Inflammatory macrophage treated with lipopolysaccharide for 4 hours (primary cell): ENCODE data around the gene POP4.

Experiments used
- DNase-seq: peaks from one replicate; pipeline ENCODE4 v3.0.0-alpha.2; 2020

Gene POP4

GRCh38 chr19:29577649-29577963 is 28.5 kb upstream of the POP4 start:
- DNase-seq, result no peak

DNA sequence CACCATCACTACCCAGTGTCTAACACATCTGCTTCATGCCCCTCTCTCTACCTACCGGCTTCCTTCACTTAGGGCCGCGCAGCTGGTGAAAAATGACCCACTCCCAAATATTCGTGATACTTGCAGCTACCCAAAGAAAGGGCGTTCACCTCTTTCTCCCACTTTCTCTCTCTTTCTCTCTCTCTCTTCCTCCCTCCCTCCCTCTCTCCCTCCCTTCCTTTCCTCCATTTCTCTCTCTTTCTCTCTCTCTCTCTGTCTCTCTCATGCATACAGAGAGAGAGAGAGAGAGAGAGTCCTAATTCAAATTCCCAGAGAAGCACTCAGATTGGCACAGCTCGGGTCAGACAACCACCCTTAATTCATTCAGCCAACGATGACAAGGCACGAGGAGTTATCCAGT is 27.7 kb upstream of the POP4 start:
- DNase-seq, result no peak

DNA sequence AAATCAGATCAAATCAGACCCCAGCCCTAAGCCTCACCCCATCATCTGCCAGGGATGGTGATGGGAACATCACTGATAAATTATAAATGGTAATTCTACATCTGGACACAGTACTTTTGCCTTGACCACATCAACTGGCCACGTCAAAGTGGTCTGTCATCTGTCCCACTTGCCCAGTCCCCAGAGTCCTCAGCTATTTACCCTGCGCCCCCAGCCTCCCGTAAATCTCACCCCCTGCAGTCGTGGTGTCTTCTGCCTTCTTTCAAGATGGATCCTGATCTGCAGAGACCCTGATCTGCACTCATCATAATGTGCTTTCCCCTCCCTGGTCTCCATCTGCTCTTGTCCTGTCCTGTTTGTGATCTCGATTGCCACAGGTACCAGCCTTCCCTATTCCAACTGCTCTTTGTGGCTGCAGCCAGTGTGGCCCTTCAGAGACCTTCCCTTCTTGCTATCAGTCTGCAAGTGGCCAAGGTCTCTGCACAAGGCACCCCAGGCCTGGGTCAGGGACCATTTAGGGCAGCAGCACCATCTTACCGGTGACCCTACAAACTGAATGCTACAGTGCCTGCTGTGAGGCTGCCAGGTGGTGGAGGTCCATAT is 26.7 kb upstream of the POP4 start:
- no peak for DNase-seq

DNA sequence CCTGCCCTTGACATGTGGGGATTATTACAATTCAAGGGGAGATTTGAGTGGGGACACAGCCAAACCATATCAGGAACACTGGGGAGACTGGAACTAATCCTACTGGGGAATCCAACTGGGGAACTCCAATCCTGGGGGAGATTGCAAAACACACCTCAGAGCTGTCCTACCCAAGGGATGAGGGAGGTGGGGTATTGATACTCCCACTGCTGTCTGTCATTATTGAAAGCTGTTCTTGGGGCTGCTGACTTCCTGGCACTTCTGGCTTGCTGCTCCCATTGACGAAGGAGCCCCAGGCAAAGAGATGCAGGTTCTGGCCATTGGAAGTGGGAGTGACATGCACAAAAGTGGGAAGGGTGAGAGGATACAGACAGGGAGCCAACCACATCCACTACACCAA is 24.7 kb upstream of the POP4 start:
- no peak for DNase-seq

- DNase-seq, result no peak
These were observed 22.7 kb upstream of the POP4 start for GRCh38 chr19:29583196-29583999.

GRCh38 chr19:29586401-29586800 is 19.7 kb upstream of the POP4 start:
- no peak for DNase-seq

DNA sequence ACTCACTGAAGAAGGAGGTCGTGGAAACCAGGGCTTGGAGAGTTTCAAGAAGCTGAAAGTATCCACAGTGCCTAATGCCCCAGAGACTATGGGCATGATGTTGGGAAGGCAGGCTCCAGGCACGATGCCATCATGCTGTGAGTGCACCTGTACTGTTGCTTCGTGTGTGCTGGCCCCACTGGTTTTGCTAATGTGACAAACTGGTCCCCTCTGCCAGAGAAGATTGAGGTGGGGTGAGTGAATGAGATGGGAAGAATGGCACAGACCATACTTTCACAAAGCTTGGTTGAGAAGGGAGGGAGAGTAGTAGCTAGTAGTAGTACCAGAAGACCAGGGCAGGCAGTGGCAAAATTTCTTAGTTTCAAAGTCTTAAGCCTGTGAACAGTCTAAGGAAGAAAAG is 19.0 kb upstream of the POP4 start:
- no peak for DNase-seq

DNA sequence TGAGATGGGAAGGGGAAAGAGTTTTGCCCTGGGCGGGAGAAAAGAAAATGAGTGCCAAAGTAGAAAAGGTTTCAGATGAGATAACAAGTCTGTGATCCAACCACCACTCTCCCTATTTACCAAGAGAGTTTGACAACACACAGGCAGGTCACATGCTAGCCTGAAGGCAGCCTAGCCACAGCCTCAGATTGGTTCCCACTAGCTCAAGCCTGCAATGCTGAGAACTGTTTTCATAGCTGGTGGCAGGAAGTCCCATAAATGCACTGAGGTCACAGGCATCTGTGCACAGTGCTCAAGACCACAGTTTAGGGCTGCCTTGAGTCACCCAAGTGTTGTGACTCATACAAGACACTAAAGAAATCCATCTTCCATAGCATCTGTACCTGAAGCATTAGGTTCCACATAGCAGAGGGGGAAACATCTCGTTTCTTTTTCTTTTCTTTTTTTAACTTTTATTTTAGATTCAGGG is 18.5 kb upstream of the POP4 start:
- DNase-seq, result peak; percentile 11

GRCh38 chr19:29588095-29588494 is 18.0 kb upstream of the POP4 start:
- DNase-seq, result no peak

GRCh38 chr19:29590278-29590677 is 15.8 kb upstream of the POP4 start:
- no peak for DNase-seq

- DNase-seq, result no peak
These were observed 14.4 kb upstream of the POP4 start for GRCh38 chr19:29591670-29592069.

- no peak for DNase-seq
These were observed 12.2 kb upstream of the POP4 start for GRCh38 chr19:29593869-29594268.

GRCh38 chr19:29596080-29596727 is 9.9 kb upstream of the POP4 start:
- DNase-seq, result no peak

GRCh38 chr19:29596885-29597525 is 9.1 kb upstream of the POP4 start:
- DNase-seq, result no peak

- DNase-seq, result no peak
These were observed 8.0 kb upstream of the POP4 start for GRCh38 chr19:29598036-29598435.

DNA sequence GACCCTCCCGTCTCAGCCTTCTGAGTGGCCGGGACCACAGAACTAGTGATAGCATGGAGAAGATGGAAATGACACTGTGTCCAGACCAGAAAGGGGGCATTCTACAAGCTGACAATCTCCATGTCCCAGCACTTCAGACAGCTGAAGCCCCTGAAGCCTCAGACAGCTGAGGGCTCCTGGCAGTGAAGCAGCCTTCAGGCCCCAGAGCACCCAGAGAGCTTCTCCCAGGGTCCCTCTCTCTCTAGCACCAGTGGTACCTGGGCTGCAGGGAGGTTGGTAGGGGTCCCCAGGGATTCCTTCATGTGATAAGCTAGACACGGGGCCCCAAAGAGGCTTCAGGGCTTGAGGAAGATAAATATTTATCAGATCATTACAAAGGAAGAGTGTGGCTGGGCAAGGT is 7.6 kb upstream of the POP4 start:
- DNase-seq, result no peak

GRCh38 chr19:29603308-29603707 is 2.8 kb upstream of the POP4 start:
- DNase-seq, result no peak

DNA sequence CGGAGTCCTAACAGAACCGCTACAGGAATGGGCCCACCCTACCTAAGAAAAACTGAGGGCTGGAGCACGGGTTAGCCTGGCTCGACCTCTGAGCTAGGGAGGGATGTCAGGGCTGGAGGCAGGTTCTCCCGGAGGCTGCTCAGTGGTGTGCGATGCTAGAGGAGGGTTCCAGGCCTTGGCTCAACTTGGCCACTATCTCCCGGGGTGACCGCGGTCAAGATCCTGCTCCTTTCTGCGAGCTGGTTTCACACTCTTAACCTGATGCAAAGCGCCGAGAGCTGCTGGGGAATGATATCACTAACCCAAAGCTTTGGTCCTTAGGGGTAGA is 301 bp downstream of the POP4 start:
- peak; percentile 8 for DNase-seq

DNA sequence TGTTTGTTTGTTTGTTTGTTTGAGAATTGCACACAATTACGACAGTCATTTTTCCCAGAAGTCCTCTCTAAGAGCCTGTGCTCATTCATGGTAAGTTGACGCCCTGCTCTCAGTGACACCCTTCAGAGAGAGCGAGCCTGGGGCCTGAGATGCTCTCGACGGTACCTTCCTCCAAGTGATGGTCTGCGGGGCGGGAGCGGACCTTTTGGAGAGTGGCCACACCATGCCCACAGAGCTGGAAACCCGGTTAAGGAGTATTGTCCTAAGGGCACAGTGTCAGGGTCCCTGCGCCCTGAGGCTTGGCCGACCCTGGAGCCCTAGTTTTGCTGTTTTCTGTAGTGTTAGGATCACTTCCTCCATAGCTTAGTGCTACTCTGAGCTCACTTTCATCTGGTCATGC is 3.6 kb downstream of the POP4 start:
- DNase-seq, result no peak

- no peak for DNase-seq
These were observed 4.1 kb downstream of the POP4 start for GRCh38 chr19:29610213-29610573.

DNA sequence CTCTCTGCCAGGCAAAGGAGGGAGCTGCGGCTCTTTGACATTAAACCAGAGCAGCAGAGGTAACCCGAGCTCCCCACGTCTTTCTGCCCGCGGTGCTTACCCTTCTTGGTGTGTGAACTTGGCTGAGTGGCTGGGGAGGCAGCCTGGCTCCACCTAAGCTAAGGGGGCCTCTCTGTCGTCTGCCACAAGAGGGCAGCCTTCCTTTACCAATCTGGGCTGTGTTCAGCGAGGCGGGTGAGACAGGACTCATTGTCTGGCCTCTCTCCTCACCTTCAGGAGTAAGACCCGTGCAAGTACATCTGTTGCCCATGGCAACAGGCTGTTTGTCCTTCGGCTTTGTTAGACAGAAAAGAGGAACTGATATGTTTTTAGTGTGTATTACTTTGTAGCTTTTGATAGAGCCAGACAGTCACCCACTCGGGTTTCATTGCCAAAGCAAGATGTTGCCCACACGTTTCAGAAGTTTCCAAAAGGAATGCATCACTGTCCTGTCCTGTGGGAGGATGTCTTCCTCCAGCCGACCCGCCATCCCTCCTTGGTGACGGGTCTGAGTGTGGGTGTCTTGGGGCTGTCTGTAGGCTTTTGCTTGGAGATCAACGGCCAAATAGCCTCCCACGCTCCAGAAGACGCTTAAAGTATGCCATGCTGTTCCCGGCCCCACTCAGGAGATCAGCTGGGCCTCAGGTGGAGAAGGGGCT is 4.6 kb downstream of the POP4 start:
- peak; percentile 72 for DNase-seq

- DNase-seq, result no peak
These were observed 6.0 kb downstream of the POP4 start for GRCh38 chr19:29612121-29612520.

DNA sequence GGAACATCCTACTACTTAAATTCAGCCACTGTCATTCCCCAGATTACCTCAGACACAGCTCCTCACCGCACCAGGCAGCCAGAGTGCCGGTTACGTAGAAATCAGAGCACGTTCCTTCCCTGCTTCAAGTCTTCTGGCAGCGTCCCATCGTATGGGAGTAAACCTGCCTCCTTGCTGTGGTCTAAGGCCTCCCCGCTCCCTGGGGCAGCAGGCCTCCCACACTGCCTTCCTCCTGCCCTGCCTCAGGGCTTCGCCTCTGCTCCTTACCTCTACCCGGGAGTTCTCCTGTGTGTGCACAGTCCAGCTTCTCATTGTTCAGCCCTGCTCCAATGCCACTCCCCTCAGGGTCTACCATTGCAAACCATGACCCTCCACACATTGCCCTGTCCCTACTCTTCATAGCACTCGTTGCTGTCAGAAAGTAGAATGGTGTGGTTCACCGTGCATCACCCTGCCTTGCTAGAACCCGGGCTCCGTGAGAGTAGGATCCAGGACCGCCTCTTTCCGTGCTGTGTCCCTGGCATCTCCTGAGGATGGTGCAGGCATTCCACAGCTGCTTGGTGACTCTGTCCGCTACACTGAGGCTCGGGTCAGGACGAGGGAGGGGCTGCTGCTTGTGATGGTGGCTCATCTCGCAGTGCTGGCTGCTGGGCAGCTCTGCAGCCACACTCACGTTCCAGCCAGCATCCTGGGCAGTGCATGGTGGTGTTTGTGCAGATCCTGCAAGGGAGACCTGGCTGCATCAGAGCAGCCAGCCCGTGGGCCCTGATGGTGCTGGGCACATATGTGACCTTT is 6.9 kb downstream of the POP4 start:
- no peak for DNase-seq
